ENCODE data around the gene ITGAL. TPM values are rescaled to one million over a fixed set of nuclear protein-coding genes. Genes with fewer than 3 reads are reported as not detected.

The ITGAL gene
- total RNA-seq, 1 donor from 2014 or later = 240 TPM

DNA sequence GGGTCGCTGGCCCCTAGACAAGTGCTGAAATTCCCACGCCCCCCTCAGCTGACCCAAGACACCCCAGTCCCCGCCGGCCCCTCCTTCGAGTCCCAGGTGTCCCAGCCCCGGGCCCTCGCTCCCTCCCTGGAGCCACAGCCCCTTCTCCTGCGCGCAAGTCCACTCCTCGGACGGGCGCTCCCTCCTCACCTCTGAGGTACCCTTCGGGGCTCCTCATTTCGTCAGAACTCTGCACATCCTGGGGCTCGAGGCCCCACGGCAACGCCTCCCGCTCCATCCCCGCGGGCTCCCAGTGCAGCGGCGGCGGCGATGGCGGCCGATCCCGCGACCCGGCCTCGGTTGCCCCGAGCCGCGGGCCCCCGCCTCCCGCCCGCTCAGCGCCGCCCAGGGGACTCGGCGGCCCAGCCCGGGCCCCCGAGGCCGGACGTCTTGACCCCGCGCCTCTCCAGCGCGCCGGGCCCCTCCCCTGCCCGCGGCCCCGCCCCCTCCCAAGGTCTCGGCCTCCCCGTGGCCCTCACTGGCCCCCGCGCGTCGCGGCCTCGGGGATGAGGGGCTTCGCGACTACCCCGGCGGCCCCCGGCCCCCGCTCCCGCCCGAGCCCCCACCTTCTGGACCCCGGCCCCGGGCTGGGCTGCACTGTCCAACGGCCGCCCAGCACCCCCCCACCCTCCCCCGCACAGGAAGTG lies 53.7 kb downstream of the ITGAL start, which contains the start of gene ZNF768:
Gene ZNF768, minus strand, starts transcription at position 430 of the 686 bp plus-strand sequence. Its CDS starts 153 bp downstream, at position 277.
- H3K27ac Mint-ChIP-seq = peak within 1 kb of the TSS; percentile 99
- ATAC-seq (ENCODE audit: low read depth) (peak; percentile 16), DNase-seq (peak; percentile 67)
- intact Hi-C loops (cut with micrococcal nuclease) = loop anchor here (2.0 to 5.0 kb wide), 8 partner anchors 33 to 549 kb away; partner anchors contain the start of genes FBXL19, PRR14, TBC1D10B and TBX6
- H3K9me3 Mint-ChIP-seq = no peaks in the 10 kb centered on the region
- POLR2A ChIA-PET = interaction anchor here (0.5 to 5.6 kb wide), 25 partner anchors 9 to 342 kb away, joined by 3 to 42 read pairs (median 7); partner anchors contain the start of genes CD2BP2, CORO1A, DCTPP1 and SEPHS2
- H3K4me1 Mint-ChIP-seq = peaks cover 21% of the 10 kb centered on the region
- peaks cover 31% of the 10 kb centered on the region for H3K36me3 Mint-ChIP-seq (ENCODE audit: low read depth)
- CTCF ChIA-PET = interaction anchor here (0.7 to 1.2 kb wide), 3 partner anchors 72 to 112 kb away, joined by 4 to 5 read pairs (median 4); no protein-coding TSS in a partner anchor
- H3K27me3 Mint-ChIP-seq = no peaks in the 10 kb centered on the region
- TF ChIP-seq, protein P1, sequence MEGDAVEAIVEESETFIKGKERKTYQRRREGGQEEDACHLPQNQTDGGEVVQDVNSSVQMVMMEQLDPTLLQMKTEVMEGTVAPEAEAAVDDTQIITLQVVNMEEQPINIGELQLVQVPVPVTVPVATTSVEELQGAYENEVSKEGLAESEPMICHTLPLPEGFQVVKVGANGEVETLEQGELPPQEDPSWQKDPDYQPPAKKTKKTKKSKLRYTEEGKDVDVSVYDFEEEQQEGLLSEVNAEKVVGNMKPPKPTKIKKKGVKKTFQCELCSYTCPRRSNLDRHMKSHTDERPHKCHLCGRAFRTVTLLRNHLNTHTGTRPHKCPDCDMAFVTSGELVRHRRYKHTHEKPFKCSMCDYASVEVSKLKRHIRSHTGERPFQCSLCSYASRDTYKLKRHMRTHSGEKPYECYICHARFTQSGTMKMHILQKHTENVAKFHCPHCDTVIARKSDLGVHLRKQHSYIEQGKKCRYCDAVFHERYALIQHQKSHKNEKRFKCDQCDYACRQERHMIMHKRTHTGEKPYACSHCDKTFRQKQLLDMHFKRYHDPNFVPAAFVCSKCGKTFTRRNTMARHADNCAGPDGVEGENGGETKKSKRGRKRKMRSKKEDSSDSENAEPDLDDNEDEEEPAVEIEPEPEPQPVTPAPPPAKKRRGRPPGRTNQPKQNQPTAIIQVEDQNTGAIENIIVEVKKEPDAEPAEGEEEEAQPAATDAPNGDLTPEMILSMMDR (IDR thresholded peaks at IDR 0.05) = no peak
- H3K4me3 Mint-ChIP-seq = peak within 1 kb of the TSS; percentile 90

DNA sequence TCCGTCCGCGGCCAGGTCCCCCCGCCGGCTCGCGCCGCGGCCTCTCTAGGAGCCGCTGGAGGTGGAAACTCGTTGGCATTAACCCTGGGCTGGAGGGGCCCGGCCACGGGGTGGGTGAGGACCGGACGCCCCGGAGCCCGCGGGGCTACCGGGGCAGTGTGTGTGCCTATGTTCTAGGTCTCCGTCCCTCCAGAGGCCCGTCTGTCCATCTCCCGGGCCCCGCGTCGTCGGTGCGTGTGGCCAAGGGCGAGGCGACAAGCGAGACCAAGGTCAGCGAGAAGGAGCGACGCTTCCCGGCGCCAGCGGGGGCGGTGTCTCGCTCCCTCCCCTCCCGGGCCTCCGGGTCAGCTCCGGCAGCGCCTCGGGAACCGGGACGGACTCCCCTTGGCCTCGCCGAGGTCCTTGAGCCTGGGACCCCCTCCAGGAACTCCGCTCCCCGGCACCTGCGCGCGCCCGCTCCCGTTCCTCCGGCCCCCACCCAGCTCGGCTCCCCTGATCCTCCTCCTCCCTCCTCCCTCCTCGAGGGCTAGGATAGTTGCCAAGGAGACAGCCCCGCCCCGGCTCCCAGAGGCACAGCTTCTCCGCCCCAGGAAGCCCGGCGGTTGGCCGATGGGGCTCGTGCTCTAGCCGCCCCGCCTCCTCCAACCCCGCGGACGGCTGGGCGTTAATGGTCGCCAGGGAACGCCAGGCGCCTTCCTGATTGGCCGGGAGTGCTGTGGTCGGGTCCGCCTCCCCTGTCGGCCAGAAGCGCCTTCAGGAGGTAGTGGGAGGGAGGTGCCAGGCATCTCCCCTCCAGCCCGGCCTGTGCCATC lies 54.5 kb downstream of the ITGAL start:
- DNase-seq (peak; percentile 93), ATAC-seq (ENCODE audit: low read depth) (peak; percentile 84)
- POLR2A ChIA-PET = interaction anchor here (0.6 to 5.6 kb wide), 46 partner anchors 9 to 547 kb away, joined by 3 to 42 read pairs (median 5); partner anchors contain the start of genes CD2BP2, CORO1A, DCTPP1 and ITGAL
- TF ChIP-seq, protein P1 (IDR thresholded peaks at IDR 0.05) = no peak
- Mint-ChIP-seq H3K27ac (peak overlapping the region; percentile 99), H3K36me3 (ENCODE audit: low read depth) (peaks cover 29% of the 10 kb centered on the region), H3K27me3 (no peaks in the 10 kb centered on the region), H3K4me3 (peak overlapping the region; percentile 89), H3K9me3 (no peaks in the 10 kb centered on the region), H3K4me1 (peaks cover 21% of the 10 kb centered on the region)
- CTCF ChIA-PET = interaction anchor here (0.7 to 1.3 kb wide), 6 partner anchors 30 to 111 kb away, joined by 3 to 5 read pairs (median 4); partner anchors contain the start of genes DCTPP1 and ZNF764
- intact Hi-C loops (cut with micrococcal nuclease) = loop anchor here (1.0 to 5.0 kb wide), 16 partner anchors 8 to 548 kb away; partner anchors contain the start of genes DCTPP1, FBRS, FBXL19 and PRR14

DNA sequence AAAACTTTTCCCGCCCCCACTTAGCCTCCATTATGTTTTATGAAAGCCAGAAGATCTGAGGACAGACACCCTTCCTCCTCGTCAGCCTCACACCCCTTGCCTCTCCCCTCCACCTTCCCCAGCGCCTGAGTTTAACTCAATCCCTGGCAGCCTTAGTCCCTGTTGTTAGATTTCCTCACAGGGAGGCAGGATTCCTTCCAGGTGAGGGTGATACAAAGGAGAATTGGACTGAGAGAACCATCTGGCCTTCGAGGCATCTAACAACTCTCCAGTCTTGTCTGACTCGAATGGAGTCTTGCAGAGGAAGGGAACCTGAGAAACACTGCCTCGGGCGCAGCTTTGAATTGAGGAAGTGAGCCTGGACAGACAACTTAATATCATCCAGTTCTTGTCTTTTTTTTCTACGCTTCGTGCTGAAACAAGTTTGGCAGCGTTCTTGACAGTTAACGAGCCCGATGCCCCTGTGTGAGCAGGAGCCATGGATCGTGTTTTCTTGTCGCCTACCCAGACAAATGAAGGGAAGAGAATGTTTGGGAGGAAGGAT lies 55.2 kb downstream of the ITGAL start:
- ChIA-PET CTCF (interaction anchor here (0.9 to 2.3 kb wide), 8 partner anchors 29 to 110 kb away, joined by 3 to 9 read pairs (median 4); partner anchors contain the start of genes DCTPP1, SEPHS2 and ZNF764), POLR2A (interaction anchor here (0.5 to 5.6 kb wide), 40 partner anchors 8 to 546 kb away, joined by 3 to 42 read pairs (median 6); partner anchors contain the start of genes CORO1A, DCTPP1, ITGAL and PRR14)
- Mint-ChIP-seq H3K4me1 (peaks cover 21% of the 10 kb centered on the region), H3K27ac (peak overlapping the region; percentile 99), H3K27me3 (no peaks in the 10 kb centered on the region), H3K9me3 (no peaks in the 10 kb centered on the region), H3K36me3 (ENCODE audit: low read depth) (peaks cover 29% of the 10 kb centered on the region), H3K4me3 (peak overlapping the region; percentile 89)
- intact Hi-C loops (cut with micrococcal nuclease) = loop anchor here (1.0 to 5.0 kb wide), 16 partner anchors 8 to 547 kb away; partner anchors contain the start of genes DCTPP1, FBRS, FBXL19 and PRR14
- ATAC-seq (ENCODE audit: low read depth) (peak; percentile 37), DNase-seq (no peak)
- TF ChIP-seq, protein P1 (IDR thresholded peaks at IDR 0.05) = no peak

DNA sequence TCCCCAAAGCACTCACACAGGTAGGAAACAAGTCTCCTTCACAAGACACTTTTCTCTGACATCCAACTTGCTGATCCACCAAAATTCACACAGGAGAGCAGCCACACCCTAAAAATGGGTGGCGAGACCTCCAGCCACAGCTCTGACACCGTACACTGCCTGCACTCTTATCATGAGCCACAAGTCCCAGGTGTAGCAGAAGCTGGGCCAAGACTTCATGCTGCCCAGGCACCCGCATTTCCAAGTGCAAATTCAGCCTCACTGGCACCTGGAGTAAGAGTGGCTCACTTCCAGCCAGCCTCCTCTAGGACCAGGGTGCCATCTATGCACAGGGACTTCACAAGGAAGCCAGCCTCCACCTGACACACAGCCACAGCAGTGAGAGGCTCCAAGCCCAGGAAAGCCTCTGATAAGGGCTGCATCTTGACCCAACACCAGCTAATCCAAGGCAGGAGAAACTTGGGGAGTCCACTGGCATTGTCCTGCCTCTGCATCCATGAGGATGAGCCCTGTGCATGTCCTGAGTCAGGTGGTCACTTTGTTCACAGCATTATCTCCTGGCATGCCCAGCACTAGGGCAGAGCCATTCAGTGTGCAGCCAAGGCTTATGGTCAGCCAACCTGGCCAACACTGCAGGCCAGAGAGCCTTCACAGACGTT lies 56.4 kb downstream of the ITGAL start:
- TF ChIP-seq, protein P1 (IDR thresholded peaks at IDR 0.05) = no peak
- Mint-ChIP-seq H3K27me3 (no peaks in the 10 kb centered on the region), H3K27ac (peak overlapping the region; percentile 99), H3K9me3 (no peaks in the 10 kb centered on the region), H3K4me1 (peaks cover 29% of the 10 kb centered on the region), H3K4me3 (no peak overlapping the region), H3K36me3 (ENCODE audit: low read depth) (peaks cover 34% of the 10 kb centered on the region)
- ChIA-PET CTCF (interaction anchor here (1.1 to 2.3 kb wide), 4 partner anchors 70 to 99 kb away, joined by 3 to 9 read pairs (median 5); partner anchors contain the start of genes DCTPP1 and SEPHS2), POLR2A (interaction anchor here (0.5 to 5.6 kb wide), 14 partner anchors 29 to 121 kb away, joined by 3 to 42 read pairs (median 4); partner anchors contain the start of genes DCTPP1, PRR14 and ZNF764)
- intact Hi-C loops (cut with micrococcal nuclease) = loop anchor here (5.0 kb wide), 3 partner anchors 192 to 437 kb away; partner anchors contain the start of genes FBXL19 and TBX6
- no peak for DNase-seq
- no peak for ATAC-seq (ENCODE audit: low read depth)

Measured in activated B cell treated with CpG ODN at 0.5 μM for 24 hours (primary cell).